Type B pancreatic cell (in vitro differentiated cells): ENCODE results near the gene AP2B1. TPM values are rescaled to one million over a fixed set of nuclear protein-coding genes. Genes with fewer than 3 reads are reported as not detected.
"Not testable (repeated sequence)": the region's sequence is repeated elsewhere in the genome, so short reads cannot be mapped to it uniquely, and the experiment has no call there.

Experiments used
- DNase-seq: peaks from one replicate; pipeline ENCODE4 v3.0.0; 2021; ENCODE audit warnings: mixed read lengths; ENCODE audit not compliant: unreplicated experiment; ENCODE audit errors: extremely low spot score
- H3K27ac Mint-ChIP-seq: 2 replicates; pipeline ENCODE4 v1.8.0; 2021; ENCODE audit warnings: mild to moderate bottlenecking, mixed read lengths
- H3K27me3 Mint-ChIP-seq: 2 replicates; pipeline ENCODE4 v1.8.0; 2021; ENCODE audit warnings: mixed read lengths
- H3K36me3 Mint-ChIP-seq: 2 replicates; pipeline ENCODE4 v1.8.0; 2021; ENCODE audit warnings: mixed read lengths
- H3K4me1 Mint-ChIP-seq: one replicate; pipeline ENCODE4 v1.8.0; 2021; ENCODE audit warnings: mixed read lengths; ENCODE audit not compliant: unreplicated experiment
- H3K4me3 Mint-ChIP-seq: 2 replicates; pipeline ENCODE4 v1.8.0; 2021; ENCODE audit warnings: mild to moderate bottlenecking, mixed read lengths
- H3K9me3 Mint-ChIP-seq: 2 replicates; pipeline ENCODE4 v1.8.0; 2021; ENCODE audit warnings: mixed read lengths
- total RNA-seq: library from RNA; stranded (reverse); gene quantifications from 2 replicates; pipeline ENCODE4 v1.2.1, GENCODE V29; 2021; ENCODE audit warnings: low replicate concordance
- TF ChIP-seq, protein P1 (sequence below): fragments of 200-600 bp; sonication (generic); conservative IDR thresholded peaks from 2 replicates; pipeline ENCODE4 v1.5.0; 2021; ENCODE audit warnings: antibody characterized with exemption, mild to moderate bottlenecking

Gene AP2B1
- total RNA-seq, 1 donor from 2014 or later = 165 TPM

DNA sequence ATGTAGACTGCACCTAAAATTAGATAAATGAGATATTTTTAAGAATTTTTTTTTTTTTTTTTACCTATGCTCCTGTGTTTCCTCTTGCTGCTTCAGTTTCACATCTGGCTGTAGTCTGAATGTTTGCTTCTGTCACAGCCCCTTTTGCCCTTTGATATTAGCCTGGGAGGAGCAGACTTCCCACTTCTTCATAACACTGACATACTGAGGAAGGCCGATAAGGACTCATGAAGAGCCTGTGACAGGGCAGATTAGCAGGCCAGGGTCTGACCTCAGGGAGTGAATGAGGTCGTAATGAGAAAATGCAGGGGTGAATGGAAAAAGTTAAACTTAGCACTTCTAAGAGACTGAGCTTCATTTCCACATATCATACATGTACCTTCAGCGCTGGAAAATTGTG lies 26.4 kb upstream of the AP2B1 start, which contains the start of gene SLFN14:
Gene SLFN14 (minus strand): TSS at position 117 of the 400 bp plus-strand sequence. CDS start 2,757 bp downstream, outside the sequence.
- Mint-ChIP-seq H3K27ac (no peak within 1 kb of the TSS), H3K9me3 (no peaks in the 10 kb centered on the region), H3K36me3 (no peaks in the 10 kb centered on the region), H3K4me1 (no peaks in the 10 kb centered on the region), H3K27me3 (peaks cover 62% of the 10 kb centered on the region), H3K4me3 (no peak within 1 kb of the TSS)
- TF ChIP-seq, protein P1, sequence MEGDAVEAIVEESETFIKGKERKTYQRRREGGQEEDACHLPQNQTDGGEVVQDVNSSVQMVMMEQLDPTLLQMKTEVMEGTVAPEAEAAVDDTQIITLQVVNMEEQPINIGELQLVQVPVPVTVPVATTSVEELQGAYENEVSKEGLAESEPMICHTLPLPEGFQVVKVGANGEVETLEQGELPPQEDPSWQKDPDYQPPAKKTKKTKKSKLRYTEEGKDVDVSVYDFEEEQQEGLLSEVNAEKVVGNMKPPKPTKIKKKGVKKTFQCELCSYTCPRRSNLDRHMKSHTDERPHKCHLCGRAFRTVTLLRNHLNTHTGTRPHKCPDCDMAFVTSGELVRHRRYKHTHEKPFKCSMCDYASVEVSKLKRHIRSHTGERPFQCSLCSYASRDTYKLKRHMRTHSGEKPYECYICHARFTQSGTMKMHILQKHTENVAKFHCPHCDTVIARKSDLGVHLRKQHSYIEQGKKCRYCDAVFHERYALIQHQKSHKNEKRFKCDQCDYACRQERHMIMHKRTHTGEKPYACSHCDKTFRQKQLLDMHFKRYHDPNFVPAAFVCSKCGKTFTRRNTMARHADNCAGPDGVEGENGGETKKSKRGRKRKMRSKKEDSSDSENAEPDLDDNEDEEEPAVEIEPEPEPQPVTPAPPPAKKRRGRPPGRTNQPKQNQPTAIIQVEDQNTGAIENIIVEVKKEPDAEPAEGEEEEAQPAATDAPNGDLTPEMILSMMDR = no peak
- DNase-seq = no peak

DNA sequence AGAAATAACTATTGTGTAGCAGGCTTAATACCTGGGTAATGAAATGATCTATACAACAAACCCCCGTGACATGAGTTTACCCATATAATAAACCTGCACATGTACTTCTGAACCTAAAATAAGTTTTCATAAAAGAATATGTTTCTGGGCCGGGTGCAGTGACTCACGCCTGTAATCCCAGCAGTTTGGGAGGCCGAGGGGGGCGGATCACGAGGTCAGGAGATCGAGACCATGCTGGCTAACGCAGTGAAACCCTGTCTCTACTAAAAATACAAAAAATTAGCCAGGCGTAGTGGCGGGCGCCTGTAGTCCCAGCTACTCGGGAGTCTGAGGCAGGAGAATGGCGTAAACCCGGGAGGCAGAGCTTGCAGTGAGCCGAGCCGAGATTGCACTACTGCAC lies 23.9 kb upstream of the AP2B1 start:
- H3K9me3 Mint-ChIP-seq = not testable (repeated sequence)

DNA sequence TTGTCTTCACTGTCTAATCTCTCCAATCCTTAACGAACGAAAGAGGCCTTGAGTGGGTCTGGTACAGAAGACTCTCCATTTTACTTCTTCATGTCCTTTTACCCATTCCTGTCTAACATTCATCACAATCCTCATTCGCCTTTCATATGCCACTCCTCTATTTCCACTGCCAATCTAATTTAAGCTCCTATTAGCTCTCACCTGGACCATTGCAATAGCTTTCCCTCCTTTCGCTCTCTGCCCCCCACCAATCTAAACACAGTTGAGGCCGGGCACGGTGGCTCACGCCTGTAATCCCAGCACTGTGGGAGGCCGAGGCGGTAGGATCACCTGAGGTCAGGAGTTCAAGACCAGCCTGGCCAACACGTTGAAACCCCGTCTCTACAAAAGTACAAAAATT lies 20.2 kb upstream of the AP2B1 start:
- TF ChIP-seq, protein P1 = no peak
- Mint-ChIP-seq H3K36me3 (peaks cover 7% of the 10 kb centered on the region), H3K27me3 (peaks cover 38% of the 10 kb centered on the region), H3K27ac (peak overlapping the region; percentile 93), H3K4me3 (peak overlapping the region; percentile 91), H3K4me1 (peaks cover 23% of the 10 kb centered on the region), H3K9me3 (no peaks in the 10 kb centered on the region)
- no peak for DNase-seq

More for the DNA sequence above, 23.9 kb upstream of the AP2B1 start:
- not testable (repeated sequence) for H3K36me3 Mint-ChIP-seq, H3K4me1 Mint-ChIP-seq, DNase-seq, H3K4me3 Mint-ChIP-seq, H3K27ac Mint-ChIP-seq
- peaks cover 59% of the 10 kb centered on the region for H3K27me3 Mint-ChIP-seq

DNA sequence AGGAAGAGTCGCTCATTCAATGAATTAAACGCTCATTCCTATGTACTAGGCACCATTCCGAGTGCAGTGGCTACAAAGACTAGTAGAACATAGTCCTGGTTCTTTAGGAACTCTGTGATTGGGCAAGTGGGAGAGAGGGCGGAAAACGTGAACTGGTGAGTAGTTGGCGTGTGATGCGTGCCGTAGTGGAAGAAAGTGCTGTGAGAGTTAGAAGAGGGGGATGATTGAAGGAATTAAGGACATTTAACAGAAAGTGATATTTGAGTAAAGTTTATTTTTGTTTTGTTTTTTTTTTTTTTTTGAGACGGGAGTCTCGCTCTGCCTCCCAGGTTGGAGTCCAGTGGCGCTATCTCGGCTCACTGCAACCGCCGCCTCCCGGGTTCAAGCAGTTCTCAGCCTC lies 18.6 kb upstream of the AP2B1 start:
- Mint-ChIP-seq H3K4me1 (peaks cover 23% of the 10 kb centered on the region), H3K36me3 (peaks cover 7% of the 10 kb centered on the region), H3K4me3 (peak overlapping the region; percentile 91), H3K27ac (peak overlapping the region; percentile 93), H3K27me3 (peaks cover 32% of the 10 kb centered on the region), H3K9me3 (no peaks in the 10 kb centered on the region)
- DNase-seq = no peak
- TF ChIP-seq, protein P1 = no peak

DNA sequence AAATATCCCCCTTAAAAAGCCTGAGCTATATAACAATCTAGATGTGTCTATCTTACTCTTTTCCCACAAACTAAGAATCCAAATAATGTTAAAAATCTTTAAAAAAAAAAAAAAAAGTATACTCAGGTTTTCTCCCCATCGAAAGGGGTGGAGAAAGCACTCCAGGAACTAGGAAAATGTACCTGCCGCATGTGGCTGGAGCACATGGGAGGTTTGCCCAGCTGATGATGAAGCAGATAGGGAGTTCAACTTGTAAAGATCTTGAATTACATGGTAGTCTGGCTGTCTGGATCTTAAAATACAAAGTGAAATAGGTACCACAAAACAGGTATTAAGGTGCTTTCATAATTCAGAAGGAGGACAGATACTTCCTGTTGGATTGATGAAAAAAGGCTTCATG lies 17.7 kb upstream of the AP2B1 start:
- no peak for DNase-seq
- peak overlapping the region; percentile 75 for H3K4me3 Mint-ChIP-seq
- H3K9me3 Mint-ChIP-seq = no peaks in the 10 kb centered on the region
- TF ChIP-seq, protein P1 = no peak
- peaks cover 24% of the 10 kb centered on the region for H3K27me3 Mint-ChIP-seq
- H3K36me3 Mint-ChIP-seq = peaks cover 7% of the 10 kb centered on the region
- peaks cover 23% of the 10 kb centered on the region for H3K4me1 Mint-ChIP-seq
- H3K27ac Mint-ChIP-seq = peak overlapping the region; percentile 50

DNA sequence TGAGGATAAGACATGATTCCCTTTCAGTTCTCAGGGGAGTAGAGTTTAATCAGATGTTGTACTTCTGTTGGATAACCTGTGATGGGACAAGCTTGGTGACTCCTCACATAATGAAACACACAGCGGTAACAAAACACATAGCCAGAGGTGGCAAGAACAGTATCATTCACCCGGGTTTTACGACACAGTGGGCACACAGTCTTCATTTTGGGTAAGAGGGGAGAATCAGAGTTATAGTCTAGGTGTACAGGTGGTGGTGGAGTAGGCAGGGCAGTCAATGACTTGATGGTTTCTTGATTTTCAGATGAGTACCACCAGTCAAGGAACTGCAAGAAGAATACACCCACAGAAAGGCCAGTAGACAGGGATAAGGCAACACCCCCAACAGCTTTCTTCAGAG lies 11.4 kb upstream of the AP2B1 start:
- TF ChIP-seq, protein P1 = no peak
- Mint-ChIP-seq H3K27me3 (no peaks in the 10 kb centered on the region), H3K4me3 (peak overlapping the region; percentile 59), H3K27ac (peak overlapping the region; percentile 37), H3K36me3 (peaks cover 5% of the 10 kb centered on the region), H3K9me3 (no peaks in the 10 kb centered on the region), H3K4me1 (peaks cover 17% of the 10 kb centered on the region)
- DNase-seq = no peak
